Panc1 (cell line): ENCODE data around the gene MRPL18. TPM values are rescaled to one million over a fixed set of nuclear protein-coding genes. Genes with fewer than 3 reads are reported as not detected.

Experiments
- ATAC-seq: fragments of 200-7000 bp; cut with Tn5 transposase; 2 replicates; pipeline ENCODE4 v1.9.1; 2020; ENCODE audit warnings: mild to moderate bottlenecking, moderate library complexity
- BruUV-seq: library from RNA; stranded (reverse); fragments of 400-500 nt; replicated peaks from 2 replicates; lab custom pipeline; 2021; lab: Mats Ljungman, UMichigan
- CTCF ChIA-PET: fragments of 300-600 bp; sonication (Branson Sonifier 250); formaldehyde crosslinking; loops from one replicate; lab custom pipeline; 2022; ENCODE audit warnings: antibody characterized with exemption; lab: Charles Lee
- POLR2A ChIA-PET: fragments of 300-600 bp; sonication (Branson Sonifier 250); formaldehyde crosslinking; loops from one replicate; lab custom pipeline; 2022; ENCODE audit warnings: antibody characterized with exemption; lab: Charles Lee
- DNase-seq: peaks from one replicate; pipeline ENCODE4 v3.0.0-alpha.2; 2010; ENCODE audit warnings: low read depth, low spot score
- H3K27ac ChIP-seq: 2 replicates; pipeline ENCODE4 v1.5.1; 2011; ENCODE audit warnings: mild to moderate bottlenecking, low read length, inconsistent platforms
- H3K27me3 ChIP-seq: fragments of 200-500 bp; sonication (Bioruptor generic); 2 replicates; pipeline ENCODE4 v1.6.0; 2014; ENCODE audit warnings: low read length, inconsistent platforms; ENCODE audit not compliant: control insufficient read depth, insufficient read depth
- H3K36me3 ChIP-seq: fragments of 200-500 bp; sonication (Bioruptor generic); 2 replicates; pipeline ENCODE4 v1.5.1; 2014; ENCODE audit warnings: inconsistent platforms, mild to moderate bottlenecking, low read length, moderate library complexity; ENCODE audit not compliant: control insufficient read depth, insufficient read depth
- H3K4me1 ChIP-seq: 2 replicates; pipeline ENCODE4 v1.5.1; 2011; ENCODE audit warnings: inconsistent platforms, mild to moderate bottlenecking, low read length, moderate library complexity; ENCODE audit not compliant: control insufficient read depth, insufficient read depth
- H3K4me3 ChIP-seq, 2 experiments: 2 replicates each; pipeline ENCODE4 v1.5.1; 2011 to 2012; ENCODE audit warnings: low read depth in 2 of 2, low read length in 2 of 2, mild to moderate bottlenecking in 2 of 2, inconsistent platforms in 1 of 2, moderate library complexity in 1 of 2
- H3K9me3 ChIP-seq: fragments of 200-500 bp; sonication (Bioruptor generic); 2 replicates; pipeline ENCODE4 v1.5.1; 2014; ENCODE audit warnings: low read depth, mild to moderate bottlenecking, inconsistent platforms, low read length, moderate library complexity; ENCODE audit not compliant: control insufficient read depth, insufficient read depth
- POLR2AphosphoS5 ChIP-seq: IDR thresholded peaks from 2 replicates; pipeline ENCODE4 v1.6.1; 2012; ENCODE audit warnings: mild to moderate bottlenecking, low read depth, low read length, moderate library complexity
- REST ChIP-seq, 2 experiments: IDR thresholded peaks; 2 replicates each; pipeline ENCODE4 v1.6.1; 2011 to 2012; ENCODE audit warnings: low read depth in 2 of 2, control low read depth in 1 of 2, low read length in 1 of 2, mild to moderate bottlenecking in 1 of 2, moderate library complexity in 1 of 2; ENCODE audit not compliant: insufficient read depth in 1 of 2
- SIN3A ChIP-seq: IDR thresholded peaks from 2 replicates; pipeline ENCODE4 v1.6.1; 2012; ENCODE audit warnings: low read depth, mild to moderate bottlenecking, low read length, moderate library complexity, borderline replicate concordance; ENCODE audit not compliant: insufficient read depth
- TCF7L2 ChIP-seq: IDR thresholded peaks from 2 replicates; pipeline ENCODE4 v1.6.1; 2011; ENCODE audit warnings: mild to moderate bottlenecking, low read depth, low read length, inconsistent platforms
- in situ Hi-C: cut with HindIII; loops from 2 replicates; pipeline ENCODE4 v1.10.0; 2016; ENCODE audit warnings: low sequenced_read_pairs, low pct_unique_long_range_greater_than_20kb
- intact Hi-C: fragments of 100-400 bp; cut with micrococcal nuclease; formaldehyde crosslinking; loops from one replicate; pipeline ENCODE4 v1.10.0; 2022; ENCODE audit not compliant: unreplicated experiment
- total RNA-seq: library from RNA; stranded (reverse); gene quantifications from one replicate; pipeline ENCODE4 v1.2.1, GENCODE V29; 2021; ENCODE audit not compliant: unreplicated experiment
- TF ChIP-seq, protein P1 (sequence below): fragments of 450-650 bp; IDR thresholded peaks from 2 replicates; pipeline ENCODE4 v1.5.1; 2017; ENCODE audit warnings: mild to moderate bottlenecking

The MRPL18 gene
- total RNA-seq, 1 experiment from 2014 or later: 98.4 TPM

DNA sequence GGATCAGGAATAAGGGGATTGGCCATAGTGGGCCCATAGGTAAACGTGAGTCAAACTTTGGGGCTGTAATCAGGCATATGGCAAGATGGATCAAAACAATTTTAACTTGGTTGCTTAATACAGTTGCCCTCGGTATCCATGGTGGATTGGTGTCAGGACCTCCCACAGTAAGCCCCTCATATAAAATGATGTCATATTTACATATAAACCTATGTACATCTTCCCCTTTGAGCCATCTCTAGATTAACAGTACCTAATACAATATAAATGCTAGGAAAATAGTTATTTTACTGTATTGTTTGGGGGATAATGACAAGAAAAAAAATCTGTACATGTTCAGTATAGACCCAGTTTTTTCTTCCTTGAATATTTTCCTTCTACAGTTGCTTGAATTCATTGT is 35.9 kb upstream of the MRPL18 start:
- intact Hi-C loops: no loop called here
- Histone ChIP-seq H3K27ac (no peak overlapping the region), H3K36me3 (peaks cover 48% of the 10 kb centered on the region), H3K4me3 (no peak overlapping the region), H3K9me3 (no peaks in the 10 kb centered on the region), H3K4me1 (peaks cover under 1% of the 10 kb centered on the region), H3K27me3 (no peaks in the 10 kb centered on the region)
- CTCF ChIA-PET: no interaction called here
- ATAC-seq (no peak), DNase-seq (no peak)
- POLR2A ChIA-PET: no interaction called here
- BruUV-seq: no TSS peak
- in situ Hi-C loops: no loop called here
- TF ChIP-seq TCF7L2: no peak

DNA sequence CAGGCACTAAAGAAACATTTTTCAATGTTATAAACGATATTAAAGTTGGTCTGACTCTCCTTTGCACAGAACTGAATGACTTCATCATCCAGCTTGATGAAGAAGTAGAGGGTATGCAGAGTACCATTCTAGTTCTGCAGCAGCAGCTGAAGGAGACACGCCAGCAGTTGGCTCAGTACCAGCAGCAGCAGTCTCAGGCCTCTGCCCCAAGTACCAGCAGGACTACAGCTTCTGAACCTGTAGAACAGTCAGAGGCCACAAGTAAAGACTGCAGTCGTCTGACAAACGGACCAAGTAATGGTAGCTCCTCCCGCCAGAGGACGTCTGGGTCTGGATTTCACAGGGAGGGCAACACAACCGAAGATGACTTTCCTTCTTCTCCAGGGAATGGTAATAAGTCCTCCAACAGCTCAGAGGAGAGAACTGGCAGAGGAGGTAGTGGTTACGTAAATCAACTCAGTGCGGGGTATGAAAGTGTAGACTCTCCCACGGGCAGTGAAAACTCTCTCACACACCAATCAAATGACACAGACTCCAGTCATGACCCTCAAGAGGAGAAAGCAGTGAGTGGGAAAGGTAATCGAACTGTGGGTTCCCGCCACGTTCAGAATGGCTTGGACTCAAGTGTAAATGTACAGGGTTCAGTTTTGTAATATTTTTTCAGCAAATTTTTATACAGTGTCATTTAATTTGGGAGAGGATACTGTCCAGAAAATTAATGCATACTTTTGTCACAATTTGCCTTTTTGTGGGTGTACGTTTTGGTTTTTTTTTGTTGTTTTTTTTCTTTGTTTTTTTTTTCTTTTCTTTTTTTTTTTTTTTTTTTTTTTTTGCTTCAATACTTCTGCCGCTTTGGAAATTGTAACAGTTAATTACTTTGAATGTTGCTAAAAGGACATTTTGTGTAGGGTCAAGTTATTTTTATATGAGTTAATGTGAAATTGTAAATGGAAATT is 35.0 kb upstream of the MRPL18 start:
- TSS peak; percentile 40 for BruUV-seq
- H3K4me3 ChIP-seq: no peak overlapping the region
- no peaks in the 10 kb centered on the region for H3K27me3 ChIP-seq
- intact Hi-C loops: no loop called here
- peaks cover 46% of the 10 kb centered on the region for H3K36me3 ChIP-seq
- in situ Hi-C loops: no loop called here
- ATAC-seq (0 out of 2 replicates have a peak, but pooled peaks have one; percentile 35), DNase-seq (no peak)
- H3K4me1 ChIP-seq: peaks cover 8% of the 10 kb centered on the region
- CTCF ChIA-PET: no interaction called here
- POLR2A ChIA-PET: no interaction called here
- no peak overlapping the region for H3K27ac ChIP-seq
- no peaks in the 10 kb centered on the region for H3K9me3 ChIP-seq
- TF ChIP-seq TCF7L2: no peak
- TF ChIP-seq REST (IDR thresholded peaks at IDR 0.05; ENCODE audit: insufficient read depth in 1 of 2, low read depth in 2 of 2, low read length in 1 of 2): no peak
- no peak for TF ChIP-seq SIN3A
- TF ChIP-seq POLR2AphosphoS5: no peak
- TF ChIP-seq, protein P1, sequence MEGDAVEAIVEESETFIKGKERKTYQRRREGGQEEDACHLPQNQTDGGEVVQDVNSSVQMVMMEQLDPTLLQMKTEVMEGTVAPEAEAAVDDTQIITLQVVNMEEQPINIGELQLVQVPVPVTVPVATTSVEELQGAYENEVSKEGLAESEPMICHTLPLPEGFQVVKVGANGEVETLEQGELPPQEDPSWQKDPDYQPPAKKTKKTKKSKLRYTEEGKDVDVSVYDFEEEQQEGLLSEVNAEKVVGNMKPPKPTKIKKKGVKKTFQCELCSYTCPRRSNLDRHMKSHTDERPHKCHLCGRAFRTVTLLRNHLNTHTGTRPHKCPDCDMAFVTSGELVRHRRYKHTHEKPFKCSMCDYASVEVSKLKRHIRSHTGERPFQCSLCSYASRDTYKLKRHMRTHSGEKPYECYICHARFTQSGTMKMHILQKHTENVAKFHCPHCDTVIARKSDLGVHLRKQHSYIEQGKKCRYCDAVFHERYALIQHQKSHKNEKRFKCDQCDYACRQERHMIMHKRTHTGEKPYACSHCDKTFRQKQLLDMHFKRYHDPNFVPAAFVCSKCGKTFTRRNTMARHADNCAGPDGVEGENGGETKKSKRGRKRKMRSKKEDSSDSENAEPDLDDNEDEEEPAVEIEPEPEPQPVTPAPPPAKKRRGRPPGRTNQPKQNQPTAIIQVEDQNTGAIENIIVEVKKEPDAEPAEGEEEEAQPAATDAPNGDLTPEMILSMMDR: no peak

DNA sequence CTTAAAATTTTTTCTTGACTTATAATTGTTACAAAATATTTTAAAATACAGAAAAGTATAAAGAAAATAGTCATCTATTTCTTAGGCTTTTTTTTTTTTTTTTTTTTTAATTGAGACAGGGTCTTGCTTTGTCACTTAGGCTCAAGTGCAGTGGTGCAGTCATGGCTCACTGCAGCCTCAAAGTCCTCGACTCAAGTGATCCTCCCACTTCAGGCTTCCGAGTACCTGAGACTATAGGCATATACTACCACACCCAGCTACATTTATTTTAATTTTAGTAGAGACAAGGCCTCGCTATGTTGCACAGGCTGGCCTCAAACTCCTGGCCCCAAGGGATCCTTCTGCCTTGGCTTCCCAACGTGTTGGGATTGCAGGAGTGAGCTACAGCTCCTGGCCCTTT is 33.8 kb upstream of the MRPL18 start:
- no peak overlapping the region for H3K4me3 ChIP-seq
- intact Hi-C loops: no loop called here
- in situ Hi-C loops: no loop called here
- no peaks in the 10 kb centered on the region for H3K9me3 ChIP-seq
- H3K27me3 ChIP-seq: no peaks in the 10 kb centered on the region
- TF ChIP-seq REST (IDR thresholded peaks at IDR 0.05; ENCODE audit: insufficient read depth in 1 of 2, low read depth in 2 of 2, low read length in 1 of 2) (no peak), SIN3A (no peak), POLR2AphosphoS5 (no peak), TCF7L2 (no peak)
- TF ChIP-seq, protein P1: no peak
- no peak for DNase-seq
- peaks cover 20% of the 10 kb centered on the region for H3K4me1 ChIP-seq
- no TSS peak for BruUV-seq
- peaks cover 38% of the 10 kb centered on the region for H3K36me3 ChIP-seq
- ChIA-PET CTCF (interaction anchor here (0.6 kb wide), 1 partner anchor 67 kb away, joined by 3 read pairs; no protein-coding TSS in a partner anchor), POLR2A (no interaction called here)
- H3K27ac ChIP-seq: no peak overlapping the region
- ATAC-seq: no peak
